Measurements from ENCODE around the gene LRP5. TPM values are rescaled to one million over a fixed set of nuclear protein-coding genes. Genes with fewer than 3 reads are reported as not detected.

Gene LRP5
- total and polyA plus RNA-seq, 8 donors: 11.8 to 152 (median 44.2) TPM

- Histone ChIP-seq H3K4me1 (peaks cover 0 to 6% (median 1%) of the 10 kb centered on the region in 4 donors), H3K27ac (no peak overlapping the region), H3K9me3 (no peaks in the 10 kb centered on the region), H3K4me3 (no peak overlapping the region), H3K36me3 (peaks cover 20 to 90% (median 83%) of the 10 kb centered on the region in 4 donors), H3K27me3 (no peaks in the 10 kb centered on the region)
- WGBS, 5 donors: 73 to 82% (median 76%) methylated on average over 6 of the region's 6 CpGs
- intact Hi-C loops (cut with DNase I; ENCODE audit: low total_unique reads): no loop called here
- TF ChIP-seq POLR2AphosphoS5 (IDR thresholded peaks at IDR 0.05): no peak
- no peak for TF ChIP-seq EP300 (IDR thresholded peaks at IDR 0.05)
- TF ChIP-seq POLR2A (IDR thresholded peaks at IDR 0.05): no peak
- TF ChIP-seq CTCF (IDR thresholded peaks at IDR 0.05): no peak
- no peak for DNase-seq
Measured at GRCh38 chr11:68418648-68419047, 106.3 kb downstream of the LRP5 start.

GRCh38 chr11:68420171-68420570, 107.8 kb downstream of the LRP5 start:
- intact Hi-C loops (cut with DNase I; ENCODE audit: low total_unique reads): no loop called here
- H3K27ac ChIP-seq: no peak overlapping the region

GRCh38 chr11:68423481-68423880, 111.1 kb downstream of the LRP5 start:
- no peaks in the 10 kb centered on the region for H3K9me3 ChIP-seq
- no peak for TF ChIP-seq EP300 (IDR thresholded peaks at IDR 0.05)
- no peak for TF ChIP-seq CTCF (IDR thresholded peaks at IDR 0.05)
- TF ChIP-seq POLR2A (IDR thresholded peaks at IDR 0.05): no peak
- no peak for TF ChIP-seq POLR2AphosphoS5 (IDR thresholded peaks at IDR 0.05)
- no peak overlapping the region for H3K27ac ChIP-seq
- intact Hi-C loops (cut with DNase I; ENCODE audit: low total_unique reads): no loop called here
- H3K4me3 ChIP-seq: no peak overlapping the region
- no peaks in the 10 kb centered on the region for H3K27me3 ChIP-seq
- H3K36me3 ChIP-seq: peaks cover 37 to 95% (median 91%) of the 10 kb centered on the region in 4 donors
- DNase-seq: no peak
- 92 to 97% (median 94%) methylated on average over 12 to 21 of the region's 21 CpGs for WGBS, 5 donors
- H3K4me1 ChIP-seq: no peaks in the 10 kb centered on the region

More at GRCh38 chr11:68420171-68420570, 107.8 kb downstream of the LRP5 start:
- no peak for TF ChIP-seq EP300 (IDR thresholded peaks at IDR 0.05)
- TF ChIP-seq CTCF (IDR thresholded peaks at IDR 0.05): no peak
- TF ChIP-seq POLR2A (IDR thresholded peaks at IDR 0.05): no peak
- no peak for TF ChIP-seq POLR2AphosphoS5 (IDR thresholded peaks at IDR 0.05)
- H3K9me3 ChIP-seq: no peaks in the 10 kb centered on the region
- 95 to 98% (median 96%) methylated on average over 7 of the region's 7 CpGs for WGBS, 5 donors
- no peaks in the 10 kb centered on the region for H3K27me3 ChIP-seq
- no peaks in the 10 kb centered on the region for H3K4me1 ChIP-seq
- peaks cover 22 to 90% (median 83%) of the 10 kb centered on the region in 4 donors for H3K36me3 ChIP-seq
- no peak overlapping the region for H3K4me3 ChIP-seq
- DNase-seq: no peak

GRCh38 chr11:68424101-68424632, 111.8 kb downstream of the LRP5 start:
- Histone ChIP-seq H3K4me1 (no peaks in the 10 kb centered on the region), H3K27ac (no peak overlapping the region), H3K36me3 (peaks cover 43 to 95% (median 90%) of the 10 kb centered on the region in 4 donors), H3K4me3 (no peak overlapping the region), H3K27me3 (no peaks in the 10 kb centered on the region), H3K9me3 (peaks cover 0 to 4% (median 3%) of the 10 kb centered on the region in 4 donors)
- TF ChIP-seq CTCF (IDR thresholded peaks at IDR 0.05) (no peak), POLR2A (IDR thresholded peaks at IDR 0.05) (no peak), EP300 (IDR thresholded peaks at IDR 0.05) (no peak), POLR2AphosphoS5 (IDR thresholded peaks at IDR 0.05) (no peak)
- DNase-seq: no peak
- intact Hi-C loops (cut with DNase I; ENCODE audit: low total_unique reads): no loop called here
- 90 to 95% (median 92%) methylated on average over 15 to 19 of the region's 19 CpGs for WGBS, 5 donors
